ACHN (cell line): ENCODE results near the gene RHBDD1.

ENCODE experiments used
- DNase-seq: peaks from one replicate; pipeline ENCODE4 v3.0.0-alpha.2; 2015
- in situ Hi-C: cut with HindIII; loops from 2 replicates; pipeline ENCODE4 v1.10.0; 2017; ENCODE audit warnings: low sequenced_read_pairs, low pct_ligation_motif_present, low pct_unique_long_range_greater_than_20kb

Gene RHBDD1

DNA sequence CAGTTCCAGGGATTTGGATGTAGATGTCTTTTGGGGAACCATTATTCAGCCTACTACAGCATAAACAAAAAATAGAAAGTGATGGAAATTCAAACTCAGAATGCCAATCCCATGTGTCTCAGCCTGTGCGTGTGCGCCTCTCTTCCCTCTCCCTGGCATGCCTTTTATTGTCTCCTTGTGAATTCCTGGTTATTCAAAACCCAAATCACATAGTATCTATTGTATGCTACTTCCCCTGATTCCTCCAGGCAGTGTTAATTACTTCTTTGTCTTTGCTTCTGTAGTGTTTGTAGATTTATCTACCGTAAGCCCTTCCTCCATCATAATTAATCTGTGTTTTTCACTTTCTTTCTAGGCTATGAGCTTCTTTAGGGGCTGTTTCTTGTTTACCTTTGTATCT lies 38.9 kb downstream of the RHBDD1 start:
- DNase-seq = no peak
- in situ Hi-C loops = no loop called here

- no peak for DNase-seq
- in situ Hi-C loops = no loop called here
These were observed 39.8 kb downstream of the RHBDD1 start for GRCh38 chr2:226875438-226876225.

- in situ Hi-C loops = no loop called here
- no peak for DNase-seq
These were observed 41.6 kb downstream of the RHBDD1 start for GRCh38 chr2:226877491-226877890.

- no peak for DNase-seq
- in situ Hi-C loops = no loop called here
These were observed 45.4 kb downstream of the RHBDD1 start for GRCh38 chr2:226881287-226881686.

GRCh38 chr2:226882606-226883005 lies 46.8 kb downstream of the RHBDD1 start:
- in situ Hi-C loops = no loop called here
- no peak for DNase-seq

- in situ Hi-C loops = no loop called here
- DNase-seq = no peak
These were observed 47.5 kb downstream of the RHBDD1 start for GRCh38 chr2:226883296-226883795.

GRCh38 chr2:226884166-226884565 lies 48.3 kb downstream of the RHBDD1 start:
- no peak for DNase-seq
- in situ Hi-C loops = no loop called here

GRCh38 chr2:226885769-226886435 lies 50.0 kb downstream of the RHBDD1 start:
- no peak for DNase-seq
- in situ Hi-C loops = no loop called here

- in situ Hi-C loops = no loop called here
- DNase-seq = no peak
These were observed 52.1 kb downstream of the RHBDD1 start for GRCh38 chr2:226887940-226888339.

DNA sequence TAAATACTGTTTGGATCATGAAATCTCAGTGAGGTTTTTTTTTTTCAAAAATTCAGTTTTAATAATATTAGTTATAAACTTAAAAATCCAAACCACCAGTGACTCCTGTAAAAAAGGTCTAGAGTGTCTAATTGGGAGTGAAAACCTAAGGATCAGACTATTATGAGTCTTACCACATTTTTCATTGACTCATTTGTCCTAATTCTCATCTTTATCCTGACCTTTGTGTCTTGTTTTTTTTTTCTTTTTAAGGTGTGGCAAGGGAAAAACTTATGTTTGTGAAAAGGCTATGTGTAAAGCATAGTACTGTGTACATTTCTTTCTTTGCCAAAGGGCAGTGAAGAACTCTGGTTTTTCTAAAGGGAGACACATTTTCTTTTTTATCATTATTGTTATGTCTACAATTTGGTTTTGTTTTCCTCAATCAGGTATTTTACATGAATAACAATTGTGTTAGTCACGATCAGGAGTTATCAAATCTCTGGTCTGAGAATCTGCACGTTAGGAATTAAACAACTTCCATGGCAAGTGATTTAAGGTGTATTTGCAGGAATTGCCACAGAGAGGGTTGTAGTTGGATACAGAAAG lies 52.6 kb downstream of the RHBDD1 start:
- no peak for DNase-seq
- in situ Hi-C loops = no loop called here

GRCh38 chr2:226888971-226889370 lies 53.1 kb downstream of the RHBDD1 start:
- in situ Hi-C loops = no loop called here

GRCh38 chr2:226890286-226890685 lies 54.4 kb downstream of the RHBDD1 start:
- no peak for DNase-seq
- in situ Hi-C loops = no loop called here

More at GRCh38 chr2:226888971-226889370, 53.1 kb downstream of the RHBDD1 start:
- DNase-seq = no peak

- no peak for DNase-seq
- in situ Hi-C loops = no loop called here
These were observed 56.1 kb downstream of the RHBDD1 start for GRCh38 chr2:226891780-226892590.

DNA sequence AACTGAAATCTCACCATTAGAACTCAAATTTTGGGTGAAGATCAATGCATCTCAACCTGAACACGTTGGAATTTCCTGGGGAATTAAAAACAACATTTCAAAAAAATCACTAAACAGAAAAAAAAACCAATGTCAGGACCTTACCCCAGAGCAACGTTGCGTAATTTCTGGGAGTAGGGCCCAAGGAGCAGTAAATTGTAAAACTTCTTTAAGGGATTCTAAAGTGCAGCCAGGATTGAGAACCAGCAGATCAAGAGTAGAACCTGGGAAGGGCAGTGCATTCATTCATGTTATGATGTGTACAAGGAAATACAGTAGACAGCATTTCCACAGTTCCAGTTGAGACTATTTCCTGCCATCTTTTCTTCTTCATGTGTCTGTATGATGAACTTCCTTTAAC lies 56.9 kb downstream of the RHBDD1 start:
- in situ Hi-C loops = no loop called here
- DNase-seq = no peak

- in situ Hi-C loops = no loop called here
- DNase-seq = no peak
These were observed 57.4 kb downstream of the RHBDD1 start for GRCh38 chr2:226893216-226893615.

- no peak for DNase-seq
- in situ Hi-C loops = no loop called here
These were observed 58.9 kb downstream of the RHBDD1 start for GRCh38 chr2:226894752-226895151.

DNA sequence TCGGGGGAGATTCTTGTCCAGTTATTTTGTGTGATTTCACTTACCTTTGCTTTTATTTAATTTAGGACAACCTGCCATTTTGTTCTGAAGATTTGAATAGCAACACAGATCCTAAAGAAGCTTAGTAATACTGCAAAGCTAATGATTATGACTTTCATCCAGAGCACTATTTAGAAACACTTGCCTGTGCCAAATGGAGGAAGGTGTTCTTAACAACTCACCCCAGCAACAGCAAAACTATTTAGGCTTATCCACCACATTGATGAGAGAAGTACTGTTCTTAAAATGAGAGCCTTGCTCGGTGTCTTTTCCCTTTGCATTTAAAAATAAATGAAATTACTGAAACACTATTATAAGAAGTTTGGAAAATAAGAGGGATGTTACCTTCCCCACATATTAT lies 59.7 kb downstream of the RHBDD1 start:
- in situ Hi-C loops = no loop called here
- no peak for DNase-seq

DNA sequence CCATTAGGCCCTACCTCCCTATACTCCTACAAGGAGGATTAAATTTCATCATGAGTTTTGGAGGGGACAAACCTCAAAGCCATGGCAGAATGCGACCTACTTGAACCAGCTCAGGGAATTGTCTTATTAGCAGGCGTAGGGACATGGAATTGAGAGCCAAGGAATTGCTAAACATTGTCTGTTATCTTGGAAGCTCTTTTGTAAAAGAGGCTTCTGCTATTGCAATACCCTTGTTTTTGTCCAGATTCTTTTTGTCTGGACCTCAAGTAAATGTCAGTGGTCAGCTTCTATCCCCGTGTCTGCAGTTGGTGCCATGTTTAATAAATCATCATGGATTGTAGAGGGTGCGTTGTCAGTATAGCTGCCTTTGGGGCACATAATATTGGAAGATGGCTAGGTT lies 62.3 kb downstream of the RHBDD1 start:
- in situ Hi-C loops = no loop called here
- no peak for DNase-seq

GRCh38 chr2:226898897-226899296 lies 63.0 kb downstream of the RHBDD1 start:
- no peak for DNase-seq
- in situ Hi-C loops = no loop called here
